ENCODE measurements around the gene MAOA.

The MAOA gene

DNA sequence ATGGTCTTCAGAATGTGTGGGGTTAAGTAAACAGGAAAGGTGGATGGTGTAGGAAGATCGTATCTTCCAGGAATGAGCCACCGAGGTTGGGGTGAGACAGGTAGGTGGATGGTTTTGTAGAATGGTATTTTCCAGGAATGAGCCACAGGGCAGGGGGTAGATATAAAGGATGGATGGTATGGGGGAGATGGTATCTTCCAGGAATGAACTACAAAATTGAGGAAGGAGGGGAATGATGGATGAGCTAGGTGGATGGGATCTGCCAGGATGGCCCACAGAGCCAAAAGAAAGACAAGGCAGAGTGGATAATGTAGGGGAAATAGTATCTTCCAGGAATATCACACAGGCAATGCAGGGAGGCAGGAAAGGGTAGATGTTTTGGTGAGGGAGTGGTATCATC, 60.0 kb downstream of the MAOA start (continued):
- TF ChIP-seq, protein P1, sequence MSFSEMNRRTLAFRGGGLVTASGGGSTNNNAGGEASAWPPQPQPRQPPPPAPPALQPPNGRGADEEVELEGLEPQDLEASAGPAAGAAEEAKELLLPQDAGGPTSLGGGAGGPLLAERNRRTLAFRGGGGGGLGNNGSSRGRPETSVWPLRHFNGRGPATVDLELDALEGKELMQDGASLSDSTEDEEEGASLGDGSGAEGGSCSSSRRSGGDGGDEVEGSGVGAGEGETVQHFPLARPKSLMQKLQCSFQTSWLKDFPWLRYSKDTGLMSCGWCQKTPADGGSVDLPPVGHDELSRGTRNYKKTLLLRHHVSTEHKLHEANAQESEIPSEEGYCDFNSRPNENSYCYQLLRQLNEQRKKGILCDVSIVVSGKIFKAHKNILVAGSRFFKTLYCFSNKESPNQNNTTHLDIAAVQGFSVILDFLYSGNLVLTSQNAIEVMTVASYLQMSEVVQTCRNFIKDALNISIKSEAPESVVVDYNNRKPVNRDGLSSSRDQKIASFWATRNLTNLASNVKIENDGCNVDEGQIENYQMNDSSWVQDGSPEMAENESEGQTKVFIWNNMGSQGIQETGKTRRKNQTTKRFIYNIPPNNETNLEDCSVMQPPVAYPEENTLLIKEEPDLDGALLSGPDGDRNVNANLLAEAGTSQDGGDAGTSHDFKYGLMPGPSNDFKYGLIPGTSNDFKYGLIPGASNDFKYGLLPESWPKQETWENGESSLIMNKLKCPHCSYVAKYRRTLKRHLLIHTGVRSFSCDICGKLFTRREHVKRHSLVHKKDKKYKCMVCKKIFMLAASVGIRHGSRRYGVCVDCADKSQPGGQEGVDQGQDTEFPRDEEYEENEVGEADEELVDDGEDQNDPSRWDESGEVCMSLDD (tag by site-specific recombination; IDR thresholded peaks at IDR 0.05): no peak
- TF ChIP-seq ZNF76 (tag by site-specific recombination; IDR thresholded peaks at IDR 0.05; ENCODE audit: borderline replicate concordance, low read depth): no peak

DNA sequence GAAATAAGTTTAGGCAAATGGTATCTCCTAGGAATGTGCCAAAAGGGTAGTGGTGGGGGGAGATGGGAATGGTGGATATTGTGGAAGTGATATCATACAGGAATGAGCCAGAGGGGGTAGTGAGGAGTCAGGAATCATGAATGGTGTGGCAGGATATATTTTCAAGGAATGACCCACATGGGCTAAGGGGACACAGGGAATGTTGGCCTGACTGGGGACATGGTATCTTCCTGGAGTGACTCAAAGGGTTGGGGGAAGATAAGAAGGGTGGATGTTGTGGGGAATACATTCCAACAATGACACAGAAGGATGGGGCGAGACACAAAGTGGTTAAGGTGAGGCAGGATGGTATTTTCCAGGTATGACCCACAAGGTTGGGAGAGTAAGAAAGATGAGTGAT, 60.6 kb downstream of the MAOA start:
- no peak for TF ChIP-seq ZNF10 (tag by site-specific recombination; IDR thresholded peaks at IDR 0.05)
- TF ChIP-seq, protein P2, sequence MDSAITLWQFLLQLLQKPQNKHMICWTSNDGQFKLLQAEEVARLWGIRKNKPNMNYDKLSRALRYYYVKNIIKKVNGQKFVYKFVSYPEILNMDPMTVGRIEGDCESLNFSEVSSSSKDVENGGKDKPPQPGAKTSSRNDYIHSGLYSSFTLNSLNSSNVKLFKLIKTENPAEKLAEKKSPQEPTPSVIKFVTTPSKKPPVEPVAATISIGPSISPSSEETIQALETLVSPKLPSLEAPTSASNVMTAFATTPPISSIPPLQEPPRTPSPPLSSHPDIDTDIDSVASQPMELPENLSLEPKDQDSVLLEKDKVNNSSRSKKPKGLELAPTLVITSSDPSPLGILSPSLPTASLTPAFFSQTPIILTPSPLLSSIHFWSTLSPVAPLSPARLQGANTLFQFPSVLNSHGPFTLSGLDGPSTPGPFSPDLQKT (IDR thresholded peaks at IDR 0.05; ENCODE audit: borderline replicate concordance, low read depth, low read length): no peak
- TF ChIP-seq, protein P3, sequence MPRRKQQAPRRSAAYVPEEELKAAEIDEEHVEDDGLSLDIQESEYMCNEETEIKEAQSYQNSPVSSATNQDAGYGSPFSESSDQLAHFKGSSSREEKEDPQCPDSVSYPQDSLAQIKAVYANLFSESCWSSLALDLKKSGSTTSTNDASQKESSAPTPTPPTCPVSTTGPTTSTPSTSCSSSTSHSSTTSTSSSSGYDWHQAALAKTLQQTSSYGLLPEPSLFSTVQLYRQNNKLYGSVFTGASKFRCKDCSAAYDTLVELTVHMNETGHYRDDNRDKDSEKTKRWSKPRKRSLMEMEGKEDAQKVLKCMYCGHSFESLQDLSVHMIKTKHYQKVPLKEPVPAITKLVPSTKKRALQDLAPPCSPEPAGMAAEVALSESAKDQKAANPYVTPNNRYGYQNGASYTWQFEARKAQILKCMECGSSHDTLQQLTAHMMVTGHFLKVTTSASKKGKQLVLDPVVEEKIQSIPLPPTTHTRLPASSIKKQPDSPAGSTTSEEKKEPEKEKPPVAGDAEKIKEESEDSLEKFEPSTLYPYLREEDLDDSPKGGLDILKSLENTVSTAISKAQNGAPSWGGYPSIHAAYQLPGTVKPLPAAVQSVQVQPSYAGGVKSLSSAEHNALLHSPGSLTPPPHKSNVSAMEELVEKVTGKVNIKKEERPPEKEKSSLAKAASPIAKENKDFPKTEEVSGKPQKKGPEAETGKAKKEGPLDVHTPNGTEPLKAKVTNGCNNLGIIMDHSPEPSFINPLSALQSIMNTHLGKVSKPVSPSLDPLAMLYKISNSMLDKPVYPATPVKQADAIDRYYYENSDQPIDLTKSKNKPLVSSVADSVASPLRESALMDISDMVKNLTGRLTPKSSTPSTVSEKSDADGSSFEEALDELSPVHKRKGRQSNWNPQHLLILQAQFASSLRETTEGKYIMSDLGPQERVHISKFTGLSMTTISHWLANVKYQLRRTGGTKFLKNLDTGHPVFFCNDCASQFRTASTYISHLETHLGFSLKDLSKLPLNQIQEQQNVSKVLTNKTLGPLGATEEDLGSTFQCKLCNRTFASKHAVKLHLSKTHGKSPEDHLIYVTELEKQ (tag by site-specific recombination; IDR thresholded peaks at IDR 0.05; ENCODE audit: borderline replicate concordance): no peak
- TF ChIP-seq ZNF660 (tag by site-specific recombination; IDR thresholded peaks at IDR 0.05): no peak
- TF ChIP-seq ZNF155 (tag by site-specific recombination; IDR thresholded peaks at IDR 0.05): no peak
- no peak for TF ChIP-seq SCRT1 (tag by site-specific recombination; IDR thresholded peaks at IDR 0.05; ENCODE audit: borderline replicate concordance)
- no peak for TF ChIP-seq KLF7 (tag by site-specific recombination; IDR thresholded peaks at IDR 0.05; ENCODE audit: borderline replicate concordance)
- TF ChIP-seq GLI2 (tag by site-specific recombination; IDR thresholded peaks at IDR 0.05; ENCODE audit: borderline replicate concordance, low read depth): no peak
- TF ChIP-seq, protein P4, sequence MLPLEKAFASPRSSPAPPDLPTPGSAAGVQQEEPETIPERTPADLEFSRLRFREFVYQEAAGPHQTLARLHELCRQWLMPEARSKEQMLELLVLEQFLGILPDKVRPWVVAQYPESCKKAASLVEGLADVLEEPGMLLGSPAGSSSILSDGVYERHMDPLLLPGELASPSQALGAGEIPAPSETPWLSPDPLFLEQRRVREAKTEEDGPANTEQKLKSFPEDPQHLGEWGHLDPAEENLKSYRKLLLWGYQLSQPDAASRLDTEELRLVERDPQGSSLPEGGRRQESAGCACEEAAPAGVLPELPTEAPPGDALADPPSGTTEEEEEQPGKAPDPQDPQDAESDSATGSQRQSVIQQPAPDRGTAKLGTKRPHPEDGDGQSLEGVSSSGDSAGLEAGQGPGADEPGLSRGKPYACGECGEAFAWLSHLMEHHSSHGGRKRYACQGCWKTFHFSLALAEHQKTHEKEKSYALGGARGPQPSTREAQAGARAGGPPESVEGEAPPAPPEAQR (tag by site-specific recombination; IDR thresholded peaks at IDR 0.05): no peak
- TF ChIP-seq ZNF174 (tag by site-specific recombination; IDR thresholded peaks at IDR 0.05): no peak
- no peak for TF ChIP-seq SP2 (tag by site-specific recombination; IDR thresholded peaks at IDR 0.05)
- no peak overlapping the region for H3K27ac ChIP-seq (ENCODE audit: extremely low read depth, low read depth, low read length)
- H3K9me3 ChIP-seq (ENCODE audit: control insufficient read depth, insufficient read depth, low read depth, low read length): no peaks in the 10 kb centered on the region; the same call in 1 of the 2 replicates
- H3K36me3 ChIP-seq (ENCODE audit: control insufficient read depth in 2 of 2, insufficient read depth in 1 of 2, low read length in 2 of 2): peaks cover 0 to 5% of the 10 kb centered on the region in 2 experiments; a peak in 2 of 3 replicates
- H3K4me3 ChIP-seq (ENCODE audit: low read depth, low read length): no peak overlapping the region
- ChIA-PET POLR2A (no interaction called here), CTCF (no interaction called here)
- H3K4me1 ChIP-seq (ENCODE audit: control insufficient read depth, insufficient read depth, low read length): no peaks in the 10 kb centered on the region

DNA sequence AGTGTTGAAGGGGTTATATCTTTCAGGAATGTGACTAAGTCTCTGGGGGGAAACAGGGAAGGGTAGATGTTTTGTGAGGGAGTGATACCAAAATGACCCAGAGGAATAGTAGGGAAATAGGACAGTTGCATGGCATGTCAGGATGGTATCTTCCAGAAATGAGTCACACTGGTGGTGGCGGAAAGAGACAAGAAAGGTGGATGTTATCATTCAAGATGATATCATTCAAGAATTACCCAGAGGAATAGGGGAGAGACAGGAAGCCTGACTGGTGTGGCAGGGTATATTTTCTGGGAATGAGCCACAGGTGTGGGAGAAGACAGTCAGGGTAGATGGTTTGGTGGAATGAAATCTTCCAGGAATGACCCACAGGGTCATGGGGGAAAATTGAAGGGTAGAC, 61.1 kb downstream of the MAOA start:
- no peaks in the 10 kb centered on the region; the same call in 1 of the 2 replicates for H3K9me3 ChIP-seq (ENCODE audit: control insufficient read depth, insufficient read depth, low read depth, low read length)
- no peak overlapping the region for H3K27ac ChIP-seq (ENCODE audit: extremely low read depth, low read depth, low read length)
- ChIA-PET CTCF (no interaction called here), POLR2A (no interaction called here)
- H3K4me3 ChIP-seq (ENCODE audit: low read depth, low read length): no peak overlapping the region
- peaks cover 0 to 5% of the 10 kb centered on the region in 2 experiments; a peak in 2 of 3 replicates for H3K36me3 ChIP-seq (ENCODE audit: control insufficient read depth in 2 of 2, insufficient read depth in 1 of 2, low read length in 2 of 2)
- TF ChIP-seq, protein P5, sequence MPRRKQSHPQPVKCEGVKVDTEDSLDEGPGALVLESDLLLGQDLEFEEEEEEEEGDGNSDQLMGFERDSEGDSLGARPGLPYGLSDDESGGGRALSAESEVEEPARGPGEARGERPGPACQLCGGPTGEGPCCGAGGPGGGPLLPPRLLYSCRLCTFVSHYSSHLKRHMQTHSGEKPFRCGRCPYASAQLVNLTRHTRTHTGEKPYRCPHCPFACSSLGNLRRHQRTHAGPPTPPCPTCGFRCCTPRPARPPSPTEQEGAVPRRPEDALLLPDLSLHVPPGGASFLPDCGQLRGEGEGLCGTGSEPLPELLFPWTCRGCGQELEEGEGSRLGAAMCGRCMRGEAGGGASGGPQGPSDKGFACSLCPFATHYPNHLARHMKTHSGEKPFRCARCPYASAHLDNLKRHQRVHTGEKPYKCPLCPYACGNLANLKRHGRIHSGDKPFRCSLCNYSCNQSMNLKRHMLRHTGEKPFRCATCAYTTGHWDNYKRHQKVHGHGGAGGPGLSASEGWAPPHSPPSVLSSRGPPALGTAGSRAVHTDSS (tag by site-specific recombination; IDR thresholded peaks at IDR 0.05): no peak
- H3K4me1 ChIP-seq (ENCODE audit: control insufficient read depth, insufficient read depth, low read length): no peaks in the 10 kb centered on the region
